GM23338 (cell line): ENCODE results near the gene CREB1. TPM values are rescaled to one million over a fixed set of nuclear protein-coding genes. Genes with fewer than 3 reads are reported as not detected.

Source experiments
- ATAC-seq: fragments of 200-7000 bp; cut with Tn5 transposase; 3 replicates; pipeline ENCODE4 v1.9.1; 2020
- DNase-seq: peaks from one replicate; pipeline ENCODE4 v3.0.0-alpha.2; 2015; ENCODE audit warnings: low spot score
- H2AFZ ChIP-seq: fragments of 200-600 bp; sonication (generic); 2 replicates; pipeline ENCODE4 v1.8.0; 2016; ENCODE audit warnings: antibody characterized with exemption, mild to moderate bottlenecking, moderate library complexity
- H3F3A ChIP-seq: fragments of 200-600 bp; sonication (generic); replicated peaks from 2 replicates; pipeline ENCODE4 v1.8.0; 2017; ENCODE audit warnings: antibody characterized with exemption, mixed run types, low read depth
- H3K27ac ChIP-seq: fragments of 200-600 bp; sonication (generic); 2 replicates; pipeline ENCODE4 v1.6.1; 2016; ENCODE audit warnings: low read depth
- H3K27me3 ChIP-seq: fragments of 200-600 bp; sonication (generic); 2 replicates; pipeline ENCODE4 v1.8.0; 2016; ENCODE audit warnings: mild to moderate bottlenecking, mixed run types, moderate library complexity; ENCODE audit not compliant: insufficient read depth
- H3K36me3 ChIP-seq: fragments of 200-600 bp; sonication (generic); 2 replicates; pipeline ENCODE4 v1.8.0; 2016; ENCODE audit warnings: mild to moderate bottlenecking; ENCODE audit not compliant: insufficient read depth
- H3K4me1 ChIP-seq: fragments of 200-600 bp; sonication (generic); 2 replicates; pipeline ENCODE4 v1.8.0; 2016; ENCODE audit warnings: mild to moderate bottlenecking, moderate library complexity; ENCODE audit not compliant: insufficient read depth
- H3K4me2 ChIP-seq: fragments of 200-600 bp; sonication (generic); 2 replicates; pipeline ENCODE4 v1.7.1; 2017; ENCODE audit warnings: mixed run types
- H3K4me3 ChIP-seq: fragments of 200-600 bp; sonication (generic); 2 replicates; pipeline ENCODE4 v1.6.1; 2016; ENCODE audit warnings: mixed run types
- H3K79me2 ChIP-seq: fragments of 200-600 bp; sonication (generic); replicated peaks from 2 replicates; pipeline ENCODE4 v1.8.0; 2017; ENCODE audit warnings: mild to moderate bottlenecking; ENCODE audit not compliant: insufficient read depth
- H3K9me2 ChIP-seq: fragments of 200-600 bp; sonication (generic); 2 replicates; pipeline ENCODE4 v1.8.0; 2017; ENCODE audit not compliant: insufficient read depth
- H4K20me1 ChIP-seq: fragments of 200-600 bp; sonication (generic); replicated peaks from 2 replicates; pipeline ENCODE4 v1.8.0; 2017; ENCODE audit warnings: mild to moderate bottlenecking; ENCODE audit not compliant: insufficient read depth
- H3K27ac Mint-ChIP-seq: 2 replicates; pipeline ENCODE4 v1.8.0; 2020; ENCODE audit warnings: inconsistent platforms, mild to moderate bottlenecking, moderate library complexity, mixed read lengths
- H3K27me3 Mint-ChIP-seq: 3 replicates; pipeline ENCODE4 v1.8.0; 2022; ENCODE audit warnings: low read depth, mild to moderate bottlenecking, moderate library complexity, mixed read lengths, inconsistent platforms; ENCODE audit not compliant: insufficient read depth, poor library complexity
- H3K36me3 Mint-ChIP-seq: 3 replicates; pipeline ENCODE4 v1.8.0; 2021; ENCODE audit warnings: low read depth, mild to moderate bottlenecking, inconsistent platforms, moderate library complexity, mixed read lengths
- H3K4me1 Mint-ChIP-seq: 3 replicates; pipeline ENCODE4 v1.8.0; 2020; ENCODE audit warnings: mild to moderate bottlenecking, inconsistent platforms, mixed read lengths
- H3K4me3 Mint-ChIP-seq: 3 replicates; pipeline ENCODE4 v1.8.0; 2021; ENCODE audit warnings: moderate library complexity, mild to moderate bottlenecking, inconsistent platforms, mixed read lengths
- H3K9me3 Mint-ChIP-seq: 3 replicates; pipeline ENCODE4 v1.8.0; 2020; ENCODE audit warnings: moderate library complexity, mild to moderate bottlenecking, inconsistent platforms, mixed read lengths
- CREB1 ChIP-seq: fragments of 250-450 bp; sonication (Bioruptor Pico); IDR thresholded peaks from 2 replicates; pipeline ENCODE4 v1.5.0; 2020; ENCODE audit warnings: low read depth, mild to moderate bottlenecking, moderate library complexity
- ETS1 ChIP-seq: IDR thresholded peaks from 2 replicates; pipeline ENCODE4 v1.6.1; 2016; ENCODE audit warnings: antibody characterized with exemption
- EZH2 ChIP-seq: fragments of 200-600 bp; sonication (generic); IDR thresholded peaks from one replicate; pipeline ENCODE4 v1.8.0; 2017; ENCODE audit warnings: antibody characterized with exemption, mild to moderate bottlenecking, low read depth; ENCODE audit not compliant: unreplicated experiment
- EZH2phosphoT487 ChIP-seq: fragments of 200-600 bp; sonication (generic); IDR thresholded peaks from one replicate; pipeline ENCODE4 v1.8.1; 2018; ENCODE audit warnings: antibody characterized with exemption; ENCODE audit not compliant: unreplicated experiment
- JUNB ChIP-seq: IDR thresholded peaks from one replicate; pipeline ENCODE4 v1.6.1; 2016; ENCODE audit warnings: antibody characterized with exemption; ENCODE audit not compliant: unreplicated experiment
- NANOG ChIP-seq: IDR thresholded peaks from 2 replicates; pipeline ENCODE4 v1.6.1; 2016; ENCODE audit warnings: antibody characterized with exemption, borderline replicate concordance
- POLR2AphosphoS5 ChIP-seq: IDR thresholded peaks from 2 replicates; pipeline ENCODE4 v1.6.1; 2016; ENCODE audit warnings: antibody characterized with exemption, low read depth
- REST ChIP-seq: IDR thresholded peaks from one replicate; pipeline ENCODE4 v1.6.1; 2018; ENCODE audit warnings: antibody characterized with exemption; ENCODE audit not compliant: unreplicated experiment
- STAT1 ChIP-seq: IDR thresholded peaks from one replicate; pipeline ENCODE4 v1.6.1; 2016; ENCODE audit warnings: antibody characterized with exemption; ENCODE audit not compliant: unreplicated experiment
- ZNF331 ChIP-seq: fragments of 250-450 bp; sonication (Bioruptor Pico); IDR thresholded peaks from 2 replicates; pipeline ENCODE4 v1.5.0; 2020; ENCODE audit warnings: low read depth, mild to moderate bottlenecking, moderate library complexity
- ZNF462 ChIP-seq: fragments of 250-450 bp; sonication (Bioruptor Pico); IDR thresholded peaks from 2 replicates; pipeline ENCODE4 v1.5.0; 2020; ENCODE audit warnings: mild to moderate bottlenecking, moderate library complexity
- polyA plus RNA-seq: library from polyadenylated mRNA; unstranded; fragments of >200 nt; fragmentation: Nextera tagmentation; extraction: Ambion mirVana; gene quantifications from 2 replicates; pipeline ENCODE4 v1.2.1, GENCODE V29; 2016
- total RNA-seq: library from RNA; depleted of rRNA; stranded (reverse); fragments of >200 nt; shearing (Covaris generic); gene quantifications from 2 replicates; pipeline ENCODE4 v1.2.3, GENCODE V29; 2014

Gene CREB1
- total and polyA plus RNA-seq, 2 experiments from 2014 or later = 40.3 to 104 TPM

- TF ChIP-seq STAT1 (no peak), ZNF331 (CRISPR knock-in tag) (no peak), POLR2AphosphoS5 (no peak), ETS1 (no peak), JUNB (no peak), REST (no peak)
These were observed 1.5 kb downstream of the CREB1 start (continued) for GRCh38 chr2:207531032-207531952.

GRCh38 chr2:207532676-207533075, 2.9 kb downstream of the CREB1 start:
- H3K4me1 Mint-ChIP-seq = peaks cover 48% of the 10 kb centered on the region
- Histone ChIP-seq H3K79me2 (peaks cover 72% of the 10 kb centered on the region), H4K20me1 (peaks cover 31% of the 10 kb centered on the region), H3K4me1 (peaks cover 53% of the 10 kb centered on the region), H3K27me3 (peaks cover 9% of the 10 kb centered on the region), H2AFZ (no peak overlapping the region), H3F3A (no peaks in the 10 kb centered on the region), H3K9me2 (no peaks in the 10 kb centered on the region), H3K36me3 (no peaks in the 10 kb centered on the region), H3K4me3 (0 out of 2 replicates have a peak overlapping the region, but pooled peaks have one; percentile 10), H3K4me2 (peak overlapping the region; percentile 13), H3K27ac (no peak overlapping the region)
- ATAC-seq (no peak), DNase-seq (no peak)
- no peak overlapping the region for H3K27ac Mint-ChIP-seq
- H3K4me3 Mint-ChIP-seq = peak overlapping the region; percentile 95; the same call in 1 of the 3 replicates
- H3K9me3 Mint-ChIP-seq = no peaks in the 10 kb centered on the region; the same call in 2 of the 3 replicates
- H3K36me3 Mint-ChIP-seq = peaks cover 24% of the 10 kb centered on the region
- H3K27me3 Mint-ChIP-seq = peaks cover 24% of the 10 kb centered on the region
- no peak for TF ChIP-seq JUNB
- TF ChIP-seq NANOG = no peak
- TF ChIP-seq ZNF331 (CRISPR knock-in tag) = no peak
- no peak for TF ChIP-seq ZNF462 (CRISPR knock-in tag)
- no peak for TF ChIP-seq EZH2
- TF ChIP-seq EZH2phosphoT487 = no peak
- TF ChIP-seq CREB1 = no peak
